NB4 (cell line): ENCODE measurements around the gene GAPDHS.

Source experiments
- CTCF ChIP-seq: IDR thresholded peaks from one replicate; pipeline ENCODE4 v1.5.1; 2012; ENCODE audit warnings: low read depth, low read length
- MAX ChIP-seq: IDR thresholded peaks from 2 replicates; pipeline ENCODE4 v1.6.1; 2011; ENCODE audit warnings: low read depth, low read length
- POLR2A ChIP-seq: IDR thresholded peaks from 2 replicates; pipeline ENCODE4 v1.6.1; 2011; ENCODE audit warnings: mild to moderate bottlenecking; ENCODE audit not compliant: insufficient read length; ENCODE audit errors: extremely low read depth

GRCh38 chr19:35587321-35587720 is 54.1 kb downstream of the GAPDHS start:
- TF ChIP-seq CTCF (no peak), POLR2A (no peak), MAX (no peak)
